ENCODE data around the gene SEL1L. TPM values are rescaled to one million over a fixed set of nuclear protein-coding genes. Genes with fewer than 3 reads are reported as not detected.

Gene SEL1L
- total and polyA plus RNA-seq, 2 donors (not counting 3 experiments of a cell fraction or from before 2014, with no cell fraction given): 15.0 to 95.0 TPM

DNA sequence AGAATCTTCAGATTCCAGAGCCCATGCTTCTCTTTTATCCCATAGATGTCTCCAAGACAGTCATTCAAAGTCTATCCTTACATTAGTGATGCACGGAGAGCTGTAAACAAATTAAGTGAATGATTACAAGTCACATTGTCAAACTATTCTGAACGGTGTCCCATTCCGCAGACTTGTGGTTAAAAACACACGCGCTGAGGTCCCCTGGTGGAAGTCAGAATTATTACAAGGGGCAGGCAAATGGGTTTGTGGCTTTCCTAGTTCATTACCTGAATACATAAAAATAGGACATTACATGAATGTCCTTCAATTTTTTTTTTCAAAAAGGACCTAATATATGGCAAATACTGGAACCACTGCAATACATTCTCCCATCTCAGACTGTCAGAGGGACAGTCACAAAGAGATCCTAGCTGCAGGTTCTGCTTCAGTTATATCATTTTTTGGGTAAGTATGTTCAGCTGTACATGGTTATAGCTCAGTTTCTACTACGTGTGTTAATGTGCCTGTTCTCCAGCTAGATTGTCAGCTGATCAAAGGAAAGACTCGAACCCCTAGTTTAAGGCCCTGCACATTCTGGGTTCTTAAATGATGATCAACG, 80.4 kb downstream of the SEL1L start:
- Histone ChIP-seq H3K9ac (replicated peaks; ENCODE audit: extremely low read depth, insufficient read depth, low read length) (no peak overlapping the region), H3K9me3 (replicated peaks; ENCODE audit: control insufficient read depth, insufficient read depth, low read length) (no peaks in the 10 kb centered on the region), H3K9me1 (replicated peaks; ENCODE audit: control insufficient read depth, extremely low read depth, insufficient read depth, low read length) (no peaks in the 10 kb centered on the region), H2AFZ (ENCODE audit: low read depth, low read length) (peak overlapping the region; percentile 39), H3K79me2 (ENCODE audit: control insufficient read depth, insufficient read depth, low read length) (no peaks in the 10 kb centered on the region), H3K27ac (ENCODE audit: insufficient read depth, low read depth, low read length) (no peak overlapping the region), H3K4me1 (ENCODE audit: control insufficient read depth, extremely low read depth, insufficient read depth, low read length) (no peaks in the 10 kb centered on the region), H3K4me2 (ENCODE audit: insufficient read depth, low read length) (no peak overlapping the region), H4K20me1 (replicated peaks; ENCODE audit: control insufficient read depth, extremely low read depth, insufficient read depth, low read length) (no peaks in the 10 kb centered on the region), H3K4me3 (replicated peaks in 1 of 3; ENCODE audit: insufficient read depth in 1 of 3, low read depth in 1 of 3, low read length in 3 of 3) (no peak overlapping the region), H3K27me3 (ENCODE audit: control insufficient read depth in 2 of 2, insufficient read depth in 2 of 2, low read length in 2 of 2) (peaks cover 2 to 9% of the 10 kb centered on the region in 2 experiments), H3K36me3 (ENCODE audit: control insufficient read depth in 2 of 2, extremely low read depth in 1 of 2, insufficient read depth in 2 of 2, low read length in 2 of 2) (no peaks in the 10 kb centered on the region)
- no TSS peak for BruUV-seq (replicated peaks)
- intact Hi-C loops (cut with micrococcal nuclease): loop anchor here (1.0 kb wide), 2 partner anchors 184 to 498 kb away; partner anchors contain the start of gene TSHR
- no peak for TF ChIP-seq POLR2A (IDR thresholded peaks at IDR 0.05; ENCODE audit: low read depth, low read length)
- TF ChIP-seq JUN (IDR thresholded peaks at IDR 0.05; ENCODE audit: borderline replicate concordance, insufficient read depth, insufficient read length, low read depth): no peak
- TF ChIP-seq CTCF (IDR thresholded peaks at IDR 0.05; ENCODE audit: extremely low read depth in 1 of 2, insufficient read depth in 1 of 2, low read depth in 1 of 2, low read length in 2 of 2): peak; percentile 69 to 73
- TF ChIP-seq GATA2 (IDR thresholded peaks at IDR 0.05; ENCODE audit: insufficient read depth, insufficient read length, low read depth, low read length): no peak
- TF ChIP-seq MYC (IDR thresholded peaks at IDR 0.05; ENCODE audit: low read depth, low read length): no peak
- FAIRE-seq: peak; percentile 94
- peak; percentile 48 for DNase-seq (ENCODE audit: low read depth, low spot score)
- POLR2A ChIA-PET: no interaction called here
- CTCF ChIA-PET: interaction anchor here (0.8 to 8.9 kb wide), 11 partner anchors 11 to 497 kb away, joined by 3 to 76 read pairs (median 5); partner anchors contain the start of gene TSHR
- dilution Hi-C loops (cut with MboI; ENCODE audit: extremely low pct_ligation_motif_present, low sequenced_read_pairs): no loop called here

All from endothelial cell of umbilical vein (primary cell).